GM10847 (cell line): ENCODE data around the gene MOCS2.

Experiments used
- POLR2A ChIP-seq: IDR thresholded peaks from 2 replicates; pipeline ENCODE4 v1.6.1; 2011; ENCODE audit not compliant: insufficient read length; ENCODE audit errors: extremely low read depth

The MOCS2 gene

GRCh38 chr5:53109056-53109442 is 508 bp downstream of the MOCS2 start:
- TF ChIP-seq POLR2A = no peak

GRCh38 chr5:53105611-53106300 is 3.8 kb downstream of the MOCS2 start:
- TF ChIP-seq POLR2A = no peak

- TF ChIP-seq POLR2A = no peak
Observed at GRCh38 chr5:53100606-53101005, 9.0 kb downstream of the MOCS2 start.

- TF ChIP-seq POLR2A = no peak
Observed at GRCh38 chr5:53099546-53099945, 10.0 kb downstream of the MOCS2 start.

- no peak for TF ChIP-seq POLR2A
Observed at GRCh38 chr5:53095931-53096525, 13.5 kb downstream of the MOCS2 start.

- TF ChIP-seq POLR2A = no peak
Observed at GRCh38 chr5:53095217-53095616, 14.3 kb downstream of the MOCS2 start.

DNA sequence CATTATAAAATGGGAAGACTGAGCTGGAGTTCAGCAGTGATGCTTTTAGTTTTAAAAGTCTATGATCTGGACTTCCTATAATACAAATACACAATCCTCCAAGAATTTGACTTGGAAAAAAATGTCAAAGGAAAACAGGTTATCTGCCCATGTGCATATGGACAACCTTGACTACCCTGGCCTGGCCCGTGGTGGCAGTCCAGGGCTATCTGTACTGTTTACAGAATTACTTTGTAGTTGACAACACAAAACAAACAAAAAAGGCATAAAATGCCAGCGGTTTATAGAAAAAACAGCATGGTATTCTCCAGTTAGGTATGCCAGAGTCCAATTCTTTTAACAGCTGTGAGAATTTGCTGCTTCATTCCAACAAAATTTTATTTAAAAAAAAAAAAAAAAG is 17.3 kb downstream of the MOCS2 start:
- TF ChIP-seq POLR2A = no peak

GRCh38 chr5:53091289-53091688 is 18.3 kb downstream of the MOCS2 start:
- TF ChIP-seq POLR2A = no peak

GRCh38 chr5:53090229-53090628 is 19.3 kb downstream of the MOCS2 start:
- no peak for TF ChIP-seq POLR2A

DNA sequence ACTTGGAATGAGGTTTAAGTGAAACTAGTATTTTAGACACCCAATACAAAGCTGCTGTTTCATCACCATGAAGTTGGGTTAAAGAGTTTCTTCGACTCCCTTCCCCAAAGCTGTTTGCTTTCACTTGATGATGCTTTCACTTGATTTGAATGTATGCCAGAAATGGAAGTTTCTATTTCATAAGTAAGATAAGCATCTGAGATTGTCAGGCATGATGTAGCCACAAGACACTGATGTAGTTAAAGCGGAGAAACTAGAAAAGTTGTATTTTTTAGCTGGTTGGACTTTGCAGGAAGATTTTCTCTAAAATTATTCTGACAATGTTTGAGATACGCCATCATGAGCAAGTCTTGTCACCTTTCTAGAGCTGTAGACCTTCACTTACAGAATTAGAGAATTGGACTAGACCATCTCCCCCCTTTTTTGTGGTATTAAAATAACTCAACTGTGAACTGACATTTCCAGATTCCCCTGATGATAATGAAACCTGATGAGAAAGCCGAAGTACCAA is 20.0 kb downstream of the MOCS2 start:
- no peak for TF ChIP-seq POLR2A

DNA sequence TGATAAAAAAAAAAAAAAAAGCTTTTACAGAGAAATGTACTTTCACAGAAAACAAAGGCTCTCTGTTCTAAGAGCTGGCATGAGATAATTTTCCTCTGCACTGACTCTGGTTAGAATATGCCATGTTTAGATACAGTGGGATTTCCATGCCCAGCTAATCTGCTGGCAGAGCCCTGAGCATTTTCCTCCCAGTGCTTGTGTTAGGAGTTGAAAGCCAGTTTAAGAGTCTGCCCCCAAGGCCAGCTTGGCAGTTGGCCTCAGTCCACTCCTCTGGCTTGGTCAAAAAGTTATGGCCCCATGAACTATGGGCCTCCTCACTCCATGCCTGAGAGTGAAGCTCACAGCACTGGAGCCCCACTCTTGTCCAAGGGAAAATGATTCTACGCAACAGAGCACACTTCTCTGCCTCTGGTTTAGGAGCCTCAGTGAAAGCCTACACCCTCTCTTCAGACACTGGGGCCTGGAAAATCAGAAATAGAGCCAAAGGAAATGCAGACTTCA is 21.9 kb downstream of the MOCS2 start:
- no peak for TF ChIP-seq POLR2A

GRCh38 chr5:53087171-53087570 is 22.4 kb downstream of the MOCS2 start:
- no peak for TF ChIP-seq POLR2A

DNA sequence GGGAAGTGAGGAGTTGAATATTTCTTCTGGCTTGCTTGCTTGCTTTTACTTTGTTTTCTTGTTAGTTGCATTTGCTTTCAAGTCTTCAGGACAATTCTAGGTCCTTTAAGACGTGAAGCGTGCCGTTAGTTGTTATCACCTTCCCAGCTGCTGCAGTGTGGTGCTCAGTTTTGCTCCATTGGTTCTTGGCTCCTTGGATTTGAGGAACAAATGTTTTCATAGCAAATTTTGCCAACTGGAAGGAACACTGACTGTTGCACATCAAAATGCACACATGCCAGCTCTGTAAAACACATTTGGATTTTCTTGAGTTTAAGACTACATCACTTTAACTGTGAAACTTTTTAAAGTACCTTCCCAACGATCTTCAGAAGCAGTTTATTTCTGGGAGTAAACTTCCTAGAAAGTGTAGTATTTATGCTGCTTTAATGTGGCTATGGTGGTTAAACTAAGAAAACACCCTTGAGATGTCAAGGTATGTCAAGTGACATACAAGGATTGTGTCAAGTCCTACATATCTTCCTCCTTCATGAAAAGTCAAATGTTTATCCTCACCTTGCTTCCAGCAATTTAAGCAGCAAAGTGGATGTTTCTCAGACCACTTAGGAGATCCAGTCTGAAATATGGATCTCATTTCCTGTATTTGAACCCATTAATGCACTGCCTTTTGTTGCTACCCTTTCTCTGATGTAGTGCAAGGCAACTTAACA is 24.9 kb downstream of the MOCS2 start:
- no peak for TF ChIP-seq POLR2A

DNA sequence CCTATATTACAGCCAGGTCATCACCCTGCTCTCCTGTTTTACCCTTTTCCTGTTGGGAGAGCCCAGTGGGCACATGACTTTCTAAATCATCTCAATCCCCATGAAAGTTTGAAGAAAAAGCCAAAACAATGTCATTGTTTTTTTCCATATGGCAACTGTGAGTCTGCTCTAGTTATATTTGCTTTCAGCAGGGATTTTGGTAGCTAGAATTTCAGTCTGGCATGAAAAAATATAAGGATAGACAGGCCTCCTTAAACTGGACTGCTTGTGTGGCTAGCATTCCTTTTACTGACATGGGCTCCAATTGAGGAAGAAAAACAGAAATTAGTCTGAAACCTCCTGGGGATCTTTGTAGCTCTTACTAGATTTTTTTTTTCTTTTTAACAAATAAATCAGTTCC is 25.6 kb downstream of the MOCS2 start:
- TF ChIP-seq POLR2A = no peak

GRCh38 chr5:53080271-53080670 is 29.3 kb downstream of the MOCS2 start:
- no peak for TF ChIP-seq POLR2A

- no peak for TF ChIP-seq POLR2A
Observed at GRCh38 chr5:53076014-53076583, 33.5 kb downstream of the MOCS2 start.
